EH (cell line): Measurements from ENCODE around the gene FYB1.
A peak's percentile ranks its signal among the peaks of the same experiment; 100 is the strongest.
"Not testable (repeated sequence)": the region's sequence is repeated elsewhere in the genome, so short reads cannot be mapped to it uniquely, and the experiment has no call there.

Experiments used
- DNase-seq: peaks from one replicate; pipeline ENCODE4 v3.0.0-alpha.2; 2015; ENCODE audit warnings: low read depth

The FYB1 gene

GRCh38 chr5:39187831-39188731, 31.3 kb downstream of the FYB1 start:
- no peak for DNase-seq

GRCh38 chr5:39186722-39187539, 32.4 kb downstream of the FYB1 start:
- DNase-seq = no peak

DNA sequence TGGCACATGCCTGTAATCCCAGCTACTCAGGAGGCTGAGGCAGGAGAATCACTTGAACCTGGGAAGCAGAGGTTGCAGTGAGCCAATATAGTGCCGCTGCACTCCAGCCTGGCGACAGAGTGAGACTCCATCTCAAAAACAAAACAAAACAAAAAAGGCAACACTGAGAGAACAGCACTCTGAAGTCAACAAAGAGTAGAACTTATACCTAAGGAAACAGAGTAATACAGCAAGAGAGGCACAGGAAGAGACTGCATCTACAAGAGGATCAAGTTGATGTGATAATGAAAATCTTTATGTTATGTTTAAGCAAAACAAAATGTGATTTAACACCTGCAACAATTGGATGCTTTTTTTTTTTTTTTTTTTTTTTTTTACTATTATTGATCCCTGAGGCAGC, 33.1 kb downstream of the FYB1 start:
- DNase-seq = no peak

DNA sequence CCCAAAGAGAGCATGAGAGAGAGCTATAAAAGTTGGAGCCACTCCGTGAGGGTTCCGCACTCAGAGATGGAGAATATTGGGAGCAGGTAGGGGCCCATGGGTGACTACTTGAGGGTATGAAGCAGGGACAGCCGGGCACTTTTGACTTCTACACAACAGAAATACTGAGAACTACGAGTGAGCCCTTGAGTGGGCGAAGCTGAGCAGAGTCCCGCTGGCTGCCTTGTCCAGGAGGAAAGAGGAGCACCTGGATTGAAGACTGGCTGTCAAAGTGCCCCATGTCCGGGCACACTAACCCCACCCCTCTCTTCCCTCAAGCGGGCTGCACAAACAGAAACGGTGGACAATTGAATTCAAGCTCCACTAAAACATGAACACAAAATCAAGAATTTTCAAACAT, 33.6 kb downstream of the FYB1 start:
- no peak for DNase-seq

DNA sequence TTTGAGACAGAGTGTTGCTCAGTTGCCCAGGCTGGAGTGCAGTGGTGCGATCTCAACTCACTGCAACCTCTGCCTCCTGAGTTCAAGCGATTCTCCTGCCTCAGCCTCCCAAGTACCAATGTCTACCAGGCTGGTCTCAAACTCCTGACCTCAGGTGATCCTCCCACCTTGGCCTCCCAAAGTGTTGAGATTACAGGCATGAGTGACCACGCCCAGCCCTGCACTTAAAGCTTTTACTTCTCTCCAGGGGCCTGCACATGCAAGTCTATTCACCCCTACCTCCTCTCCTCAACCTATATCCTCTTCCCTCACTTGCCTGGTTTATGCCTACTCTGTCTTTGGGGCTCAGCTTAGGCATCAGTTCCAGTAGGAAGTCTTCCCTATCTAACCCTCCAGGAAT, 39.8 kb downstream of the FYB1 start:
- DNase-seq = not testable (repeated sequence)

- no peak for DNase-seq
Measured at GRCh38 chr5:39178861-39179260, 40.5 kb downstream of the FYB1 start.

GRCh38 chr5:39178171-39178570, 41.2 kb downstream of the FYB1 start:
- DNase-seq = peak; percentile 83

- no peak for DNase-seq
Measured at GRCh38 chr5:39177631-39177964, 41.8 kb downstream of the FYB1 start.

DNA sequence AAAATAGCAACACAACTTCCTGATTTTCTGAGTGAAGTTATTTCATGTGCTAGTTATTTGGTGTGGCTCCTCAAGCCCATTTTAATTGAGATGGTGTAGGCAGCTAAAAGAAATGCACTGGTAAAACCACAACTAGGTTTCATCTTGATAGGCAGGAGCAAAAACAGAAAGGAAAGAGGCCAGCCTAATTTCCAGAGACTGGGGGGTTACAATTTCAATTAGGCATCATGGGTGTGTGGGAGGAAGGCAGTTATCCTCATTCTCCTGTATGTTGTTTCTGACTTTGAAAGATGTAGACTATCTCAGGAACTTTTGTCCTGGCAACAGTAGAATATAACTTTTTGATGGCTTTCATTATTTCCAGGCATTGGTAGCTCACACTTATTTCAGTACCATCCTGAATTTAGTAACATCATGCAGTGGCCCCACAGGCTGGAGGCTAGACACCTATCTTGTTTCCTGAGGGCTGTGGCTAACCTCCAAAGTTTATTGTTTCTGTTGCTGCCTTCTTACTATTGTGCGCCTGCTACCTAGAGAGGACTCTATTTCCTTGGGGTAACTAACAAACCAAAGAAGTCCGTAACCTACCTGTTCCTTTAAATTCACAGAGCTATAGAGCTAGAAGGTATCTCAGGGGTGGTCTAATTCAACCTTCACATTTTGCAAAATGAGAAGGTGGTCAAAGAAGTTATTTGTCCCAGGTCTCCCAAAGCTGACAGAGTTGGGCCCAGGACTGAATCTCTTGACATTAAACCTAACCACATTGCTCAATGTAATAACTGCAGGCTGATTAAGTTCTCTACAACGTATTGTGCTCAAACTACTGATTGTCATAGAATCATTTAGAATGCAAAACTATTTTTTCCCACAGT, 42.4 kb downstream of the FYB1 start:
- DNase-seq = no peak

GRCh38 chr5:39175273-39175955, 43.9 kb downstream of the FYB1 start:
- no peak for DNase-seq

GRCh38 chr5:39173069-39173468, 46.3 kb downstream of the FYB1 start:
- no peak for DNase-seq

- no peak for DNase-seq
Measured at GRCh38 chr5:39172593-39172992, 46.8 kb downstream of the FYB1 start.

DNA sequence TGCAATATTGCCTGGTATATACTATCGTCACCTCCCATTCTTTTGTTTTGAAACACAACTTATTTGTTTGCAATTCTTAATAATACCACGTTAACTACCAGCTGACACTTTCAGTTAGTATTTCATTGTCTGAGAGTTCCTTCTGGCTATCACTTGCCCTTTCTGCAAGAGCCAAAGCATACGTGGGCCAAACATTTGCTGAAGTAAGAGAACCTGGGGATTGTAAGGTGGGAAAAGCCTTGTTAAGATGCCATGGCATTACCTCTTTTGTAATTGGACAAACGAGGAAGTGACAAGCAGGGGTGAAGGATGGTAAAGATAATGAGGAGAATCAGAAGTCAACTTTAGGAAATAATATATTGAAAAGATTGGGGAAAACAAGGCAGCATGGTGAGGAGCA, 47.7 kb downstream of the FYB1 start:
- no peak for DNase-seq

- DNase-seq = peak; percentile 88
Measured at GRCh38 chr5:39169081-39169480, 50.3 kb downstream of the FYB1 start.

DNA sequence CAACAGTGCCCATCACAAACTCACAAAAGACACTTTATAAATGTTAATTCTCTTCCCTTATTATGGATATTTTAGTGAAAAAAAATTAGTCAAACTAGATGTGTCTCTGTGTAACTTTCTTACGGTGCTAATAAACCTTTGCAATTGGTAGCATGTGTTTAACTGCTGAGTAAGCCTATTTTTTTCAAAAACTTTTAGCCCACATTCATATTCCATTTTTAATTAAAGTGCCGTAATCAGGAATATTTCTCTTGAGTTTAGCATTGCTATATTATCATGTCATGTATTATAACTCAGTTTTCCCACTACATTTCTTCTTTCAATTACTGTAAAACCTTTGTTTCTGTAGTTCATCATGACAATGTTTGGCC, 51.4 kb downstream of the FYB1 start:
- no peak for DNase-seq

DNA sequence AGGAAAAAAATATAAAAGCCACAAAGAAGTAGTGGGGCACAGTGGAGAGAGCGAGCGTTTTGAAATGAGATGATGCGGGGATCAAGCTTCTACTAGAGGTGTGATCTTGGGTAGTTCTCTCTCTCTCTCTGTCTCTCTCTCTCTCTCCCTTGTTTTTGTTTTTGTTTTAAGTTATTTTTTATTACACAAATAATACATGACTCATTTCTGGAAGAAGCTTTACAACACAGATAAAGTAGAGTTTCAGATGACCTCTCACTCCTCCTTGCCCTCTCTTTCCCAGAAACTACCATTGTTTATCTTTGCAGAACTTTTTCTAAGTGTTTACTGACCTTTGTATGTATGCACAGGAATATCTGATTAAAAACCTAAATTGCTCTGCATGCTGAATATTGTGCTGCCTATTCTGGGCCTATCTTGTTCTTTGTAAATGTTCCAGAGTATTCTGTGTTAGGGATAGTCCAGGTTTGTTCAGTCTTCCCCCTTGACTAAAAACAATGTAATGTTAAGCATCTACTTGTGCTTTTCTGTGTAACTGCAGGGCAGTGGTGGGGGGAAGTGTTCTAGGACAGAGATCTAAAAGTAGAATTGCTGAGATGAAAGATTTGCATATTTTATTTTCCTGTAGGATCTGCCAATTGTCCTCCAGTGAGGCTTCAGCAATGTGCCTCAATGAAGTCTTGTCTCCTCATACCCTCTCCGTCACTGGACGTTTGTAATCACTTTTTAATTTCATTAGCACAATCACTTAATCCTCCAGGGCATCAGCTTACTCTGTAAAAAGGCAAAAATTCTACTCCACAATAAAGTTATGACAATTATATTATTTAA, 52.0 kb downstream of the FYB1 start:
- peak; percentile 59 for DNase-seq

GRCh38 chr5:39164529-39165402, 54.6 kb downstream of the FYB1 start:
- DNase-seq = no peak

DNA sequence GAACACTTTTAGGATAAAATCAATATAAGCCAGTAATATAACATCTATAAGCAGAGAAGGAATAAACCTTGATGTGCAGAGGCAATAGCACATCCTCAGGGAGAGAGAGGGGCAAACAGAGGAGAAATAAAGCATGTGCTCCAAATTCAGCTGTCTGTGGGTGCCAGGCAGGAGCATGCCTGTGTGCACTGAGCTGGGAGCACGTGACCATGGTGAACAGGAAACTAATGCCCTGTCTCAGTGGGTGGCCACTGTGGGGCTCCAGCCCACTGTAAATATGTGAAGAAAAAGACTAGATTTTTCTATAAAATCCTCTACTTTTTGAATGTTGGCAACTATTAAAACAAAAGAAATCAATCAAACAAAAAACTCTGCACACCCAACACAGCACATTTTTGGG, 55.3 kb downstream of the FYB1 start:
- no peak for DNase-seq

- no peak for DNase-seq
Measured at GRCh38 chr5:39161578-39161977, 57.8 kb downstream of the FYB1 start.
